Measurements from ENCODE around the gene GNAQ.

The GNAQ gene

GRCh38 chr9:78044886-78045285 lies 13.3 kb upstream of the GNAQ start:
- H3K9me3 Mint-ChIP-seq: no peaks in the 10 kb centered on the region
- H3K4me3 Mint-ChIP-seq: no peak overlapping the region
- peaks cover 31 to 52% of the 10 kb centered on the region in 2 donors for H3K27me3 Mint-ChIP-seq
- peaks cover 0 to 4% of the 10 kb centered on the region in 2 donors for H3K4me1 Mint-ChIP-seq (ENCODE audit: low read depth in 2 of 2)
- H3K27ac Mint-ChIP-seq: no peak overlapping the region
- ATAC-seq (replicated peaks): no peak
- DNase-seq: no peak
- peaks cover 2% of the 10 kb centered on the region for H3K36me3 Mint-ChIP-seq (ENCODE audit: insufficient read depth)

DNA sequence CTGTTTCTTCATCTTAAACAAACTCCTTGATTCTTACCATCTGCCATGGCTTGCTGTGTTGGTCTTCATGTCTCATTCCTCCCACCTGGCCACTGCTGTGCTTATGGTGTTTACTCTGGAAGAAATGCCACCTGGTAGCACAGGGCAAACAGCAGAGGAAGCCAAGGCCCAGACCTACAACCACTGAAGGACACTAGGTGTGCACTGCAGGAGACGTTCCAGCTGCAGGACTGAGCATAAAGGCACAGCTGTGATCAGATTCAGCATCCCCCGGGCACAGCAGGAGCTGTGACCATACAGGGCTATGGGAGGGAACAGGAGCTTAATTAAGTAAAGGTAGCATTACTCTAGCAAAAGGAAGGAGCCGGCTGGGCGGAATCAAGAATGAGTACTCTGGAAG lies 12.6 kb upstream of the GNAQ start:
- peaks cover 31 to 53% of the 10 kb centered on the region in 2 donors for H3K27me3 Mint-ChIP-seq
- peaks cover 2% of the 10 kb centered on the region for H3K36me3 Mint-ChIP-seq (ENCODE audit: insufficient read depth)
- H3K9me3 Mint-ChIP-seq: no peaks in the 10 kb centered on the region
- peaks cover 0 to 4% of the 10 kb centered on the region in 2 donors for H3K4me1 Mint-ChIP-seq (ENCODE audit: low read depth in 2 of 2)
- H3K4me3 Mint-ChIP-seq: no peak overlapping the region
- no peak overlapping the region for H3K27ac Mint-ChIP-seq
- no peak for DNase-seq
- no peak for ATAC-seq (replicated peaks)

DNA sequence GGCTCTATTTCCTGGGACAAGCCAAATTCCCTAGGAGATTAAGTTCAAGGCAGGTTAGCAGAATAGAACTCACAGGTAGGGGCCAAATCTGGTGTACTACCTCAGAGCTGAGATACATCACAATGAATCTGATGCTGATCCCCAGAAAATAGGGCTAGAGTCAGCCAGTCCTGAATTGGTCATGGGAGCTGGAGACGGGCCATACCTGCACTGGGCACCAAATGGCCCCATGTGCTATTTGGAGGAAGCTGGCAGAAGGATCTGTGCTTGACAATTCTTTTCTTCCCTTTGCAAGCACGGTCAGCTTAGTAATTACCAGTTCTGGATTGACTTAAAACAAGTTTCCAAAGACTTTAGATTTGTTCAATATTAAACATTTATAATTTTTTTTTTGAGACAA lies 10.4 kb upstream of the GNAQ start:
- Mint-ChIP-seq H3K27me3 (peaks cover 31 to 47% of the 10 kb centered on the region in 2 donors), H3K4me1 (ENCODE audit: low read depth in 2 of 2) (peaks cover 0 to 4% of the 10 kb centered on the region in 2 donors), H3K4me3 (no peak overlapping the region), H3K27ac (no peak overlapping the region), H3K9me3 (no peaks in the 10 kb centered on the region), H3K36me3 (ENCODE audit: insufficient read depth) (peaks cover 2% of the 10 kb centered on the region)
- DNase-seq (no peak), ATAC-seq (replicated peaks) (no peak)

- H3K27me3 Mint-ChIP-seq: peaks cover 31 to 53% of the 10 kb centered on the region in 2 donors
- ATAC-seq (replicated peaks) (no peak), DNase-seq (no peak)
- H3K4me3 Mint-ChIP-seq: no peak overlapping the region
- H3K9me3 Mint-ChIP-seq: no peaks in the 10 kb centered on the region
- H3K4me1 Mint-ChIP-seq (ENCODE audit: low read depth in 2 of 2): peaks cover 0 to 4% of the 10 kb centered on the region in 2 donors
- peaks cover 2% of the 10 kb centered on the region for H3K36me3 Mint-ChIP-seq (ENCODE audit: insufficient read depth)
- no peak overlapping the region for H3K27ac Mint-ChIP-seq
Observed at GRCh38 chr9:78040726-78041125, 9.1 kb upstream of the GNAQ start.

DNA sequence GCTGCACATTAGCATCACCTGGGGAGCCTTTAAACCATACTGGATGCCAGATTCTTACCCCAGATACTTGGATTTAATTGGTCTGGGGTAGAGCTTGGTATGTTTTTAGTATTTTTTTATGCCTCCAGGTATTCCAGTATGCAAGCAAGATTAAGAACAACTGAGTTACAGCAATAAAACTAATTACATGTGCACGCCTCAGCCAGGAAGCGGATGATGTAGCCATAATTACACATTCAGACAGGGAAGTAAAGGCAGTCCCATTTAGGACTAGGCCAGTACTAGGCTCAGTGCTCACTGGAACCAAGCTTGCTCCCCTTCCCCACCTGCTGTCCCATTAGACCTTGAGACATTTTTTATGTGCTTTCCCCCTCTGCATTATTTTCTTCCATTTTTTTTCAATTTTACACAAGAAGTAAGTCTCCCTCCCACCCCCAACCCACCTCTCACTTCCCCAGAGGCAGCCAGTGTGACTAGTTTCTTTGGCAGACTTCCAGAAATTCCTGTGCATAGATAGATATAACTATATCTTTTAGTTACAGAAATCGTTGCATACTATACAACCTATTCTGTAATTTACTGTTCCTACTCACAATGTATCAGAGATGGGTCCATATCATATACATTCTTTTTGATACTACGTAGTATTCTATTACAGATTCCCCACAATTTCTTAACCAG lies 7.1 kb upstream of the GNAQ start:
- H3K4me1 Mint-ChIP-seq (ENCODE audit: low read depth in 2 of 2): peaks cover 6 to 7% of the 10 kb centered on the region in 2 donors
- no peak overlapping the region for H3K4me3 Mint-ChIP-seq
- H3K36me3 Mint-ChIP-seq (ENCODE audit: insufficient read depth): no peaks in the 10 kb centered on the region
- no peaks in the 10 kb centered on the region for H3K9me3 Mint-ChIP-seq
- DNase-seq (no peak), ATAC-seq (replicated peaks) (no peak)
- peaks cover 21 to 55% of the 10 kb centered on the region in 2 donors for H3K27me3 Mint-ChIP-seq
- no peak overlapping the region for H3K27ac Mint-ChIP-seq

DNA sequence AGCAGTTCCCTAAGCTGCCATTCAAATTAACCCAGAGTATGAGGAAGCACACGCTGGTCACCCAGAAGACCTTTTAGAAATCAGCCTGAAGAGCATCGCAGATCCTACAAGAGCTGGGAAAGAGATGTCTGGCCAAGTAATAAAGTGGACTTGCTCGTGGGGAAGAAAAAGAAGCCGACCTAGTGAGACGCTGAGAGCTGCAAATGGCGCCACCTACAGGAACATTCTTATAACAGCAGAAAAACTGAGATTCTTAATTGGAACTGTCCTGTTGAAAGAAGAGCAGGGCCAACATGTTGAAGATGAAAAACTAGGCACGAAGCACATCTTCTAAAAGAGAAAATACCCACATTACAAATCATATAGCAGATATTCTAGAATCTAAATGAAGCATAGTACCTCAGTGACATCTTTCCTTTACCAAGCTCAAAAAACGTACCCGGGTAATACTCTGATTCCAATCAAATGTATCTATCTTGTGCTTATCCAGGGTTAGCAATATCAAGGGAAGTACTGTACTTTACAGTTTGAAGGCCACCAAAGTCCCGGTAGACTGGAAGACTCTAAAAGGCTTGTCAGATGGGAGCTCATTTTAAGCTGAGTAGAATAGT lies 3.9 kb upstream of the GNAQ start:
- H3K4me3 Mint-ChIP-seq: peak overlapping the region in 1 of 2 donors; percentile 14
- peaks cover 7 to 50% of the 10 kb centered on the region in 2 donors for H3K27me3 Mint-ChIP-seq
- H3K36me3 Mint-ChIP-seq (ENCODE audit: insufficient read depth): peaks cover 10% of the 10 kb centered on the region
- peak; percentile 16 for ATAC-seq (replicated peaks)
- H3K9me3 Mint-ChIP-seq: no peaks in the 10 kb centered on the region
- peak; percentile 35 to 46 (median 46) for DNase-seq
- no peak overlapping the region for H3K27ac Mint-ChIP-seq
- H3K4me1 Mint-ChIP-seq (ENCODE audit: low read depth in 2 of 2): peaks cover 16 to 17% of the 10 kb centered on the region in 2 donors

DNA sequence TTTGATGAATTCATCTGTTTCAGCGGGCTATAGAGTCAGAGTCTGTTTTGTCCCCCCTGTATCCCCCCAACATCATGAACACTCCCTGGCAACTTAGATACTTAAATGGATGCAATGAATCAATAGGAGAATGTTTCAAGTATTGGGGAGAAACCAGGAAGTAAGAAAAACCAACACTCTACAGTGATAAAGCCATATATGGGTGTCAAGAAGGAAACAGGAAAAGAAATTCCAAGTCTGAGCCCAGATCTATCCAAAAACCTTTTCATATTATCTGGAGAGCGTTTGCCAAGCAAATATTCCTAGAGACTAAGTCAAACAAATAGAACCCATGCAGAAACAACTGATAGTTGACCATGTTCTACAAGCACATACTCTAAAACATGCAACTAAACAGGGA lies 2.3 kb upstream of the GNAQ start:
- DNase-seq (no peak), ATAC-seq (replicated peaks) (no peak)
- H3K36me3 Mint-ChIP-seq (ENCODE audit: insufficient read depth): peaks cover 19% of the 10 kb centered on the region
- H3K27ac Mint-ChIP-seq: no peak overlapping the region
- peaks cover 29% of the 10 kb centered on the region in 2 donors for H3K4me1 Mint-ChIP-seq (ENCODE audit: low read depth in 2 of 2)
- H3K9me3 Mint-ChIP-seq: no peaks in the 10 kb centered on the region
- peaks cover 16 to 52% of the 10 kb centered on the region in 2 donors for H3K27me3 Mint-ChIP-seq
- H3K4me3 Mint-ChIP-seq: peak overlapping the region in 1 of 2 donors; percentile 79

GRCh38 chr9:78032730-78033457 lies 1.3 kb upstream of the GNAQ start:
- Mint-ChIP-seq H3K27me3 (peaks cover 16 to 51% of the 10 kb centered on the region in 2 donors), H3K4me3 (peak overlapping the region; percentile 79 to 86), H3K36me3 (ENCODE audit: insufficient read depth) (peaks cover 19% of the 10 kb centered on the region), H3K9me3 (no peaks in the 10 kb centered on the region), H3K27ac (peak overlapping the region in 1 of 2 donors; percentile 49), H3K4me1 (ENCODE audit: low read depth in 2 of 2) (peaks cover 29 to 34% of the 10 kb centered on the region in 2 donors)
- DNase-seq: no peak
- ATAC-seq (replicated peaks): no peak

- Mint-ChIP-seq H3K27ac (peak overlapping the region in 1 of 2 donors; percentile 49), H3K4me1 (ENCODE audit: low read depth in 2 of 2) (peaks cover 29 to 34% of the 10 kb centered on the region in 2 donors), H3K4me3 (peak overlapping the region; percentile 80 to 86), H3K36me3 (ENCODE audit: insufficient read depth) (peaks cover 19% of the 10 kb centered on the region), H3K9me3 (no peaks in the 10 kb centered on the region), H3K27me3 (peaks cover 16 to 51% of the 10 kb centered on the region in 2 donors)
- peak; percentile 24 to 46 (median 42) for DNase-seq
- peak; percentile 51 for ATAC-seq (replicated peaks)
Observed at GRCh38 chr9:78031893-78032729, 500 bp upstream of the GNAQ start.

- H3K27ac Mint-ChIP-seq: peak overlapping the region; percentile 25 to 90
- ATAC-seq (replicated peaks): peak; percentile 36
- H3K27me3 Mint-ChIP-seq: peaks cover 16 to 47% of the 10 kb centered on the region in 2 donors
- peaks cover 29 to 34% of the 10 kb centered on the region in 2 donors for H3K4me1 Mint-ChIP-seq (ENCODE audit: low read depth in 2 of 2)
- peak overlapping the region; percentile 81 to 86 for H3K4me3 Mint-ChIP-seq
- H3K9me3 Mint-ChIP-seq: no peaks in the 10 kb centered on the region
- peak; percentile 24 to 44 (median 38) for DNase-seq
- peaks cover 19% of the 10 kb centered on the region for H3K36me3 Mint-ChIP-seq (ENCODE audit: insufficient read depth)
Observed at GRCh38 chr9:78030553-78031443, 813 bp downstream of the GNAQ start.

GRCh38 chr9:78030296-78030552 lies 1.4 kb downstream of the GNAQ start:
- ATAC-seq (replicated peaks): no peak
- Mint-ChIP-seq H3K27me3 (peaks cover 16 to 47% of the 10 kb centered on the region in 2 donors), H3K9me3 (no peaks in the 10 kb centered on the region), H3K4me3 (peak overlapping the region; percentile 81 to 86), H3K36me3 (ENCODE audit: insufficient read depth) (peaks cover 19% of the 10 kb centered on the region), H3K4me1 (ENCODE audit: low read depth in 2 of 2) (peaks cover 26 to 31% of the 10 kb centered on the region in 2 donors), H3K27ac (peak overlapping the region; percentile 25 to 90)
- peak in 2 of 3 experiments; percentile 2 to 10 for DNase-seq

DNA sequence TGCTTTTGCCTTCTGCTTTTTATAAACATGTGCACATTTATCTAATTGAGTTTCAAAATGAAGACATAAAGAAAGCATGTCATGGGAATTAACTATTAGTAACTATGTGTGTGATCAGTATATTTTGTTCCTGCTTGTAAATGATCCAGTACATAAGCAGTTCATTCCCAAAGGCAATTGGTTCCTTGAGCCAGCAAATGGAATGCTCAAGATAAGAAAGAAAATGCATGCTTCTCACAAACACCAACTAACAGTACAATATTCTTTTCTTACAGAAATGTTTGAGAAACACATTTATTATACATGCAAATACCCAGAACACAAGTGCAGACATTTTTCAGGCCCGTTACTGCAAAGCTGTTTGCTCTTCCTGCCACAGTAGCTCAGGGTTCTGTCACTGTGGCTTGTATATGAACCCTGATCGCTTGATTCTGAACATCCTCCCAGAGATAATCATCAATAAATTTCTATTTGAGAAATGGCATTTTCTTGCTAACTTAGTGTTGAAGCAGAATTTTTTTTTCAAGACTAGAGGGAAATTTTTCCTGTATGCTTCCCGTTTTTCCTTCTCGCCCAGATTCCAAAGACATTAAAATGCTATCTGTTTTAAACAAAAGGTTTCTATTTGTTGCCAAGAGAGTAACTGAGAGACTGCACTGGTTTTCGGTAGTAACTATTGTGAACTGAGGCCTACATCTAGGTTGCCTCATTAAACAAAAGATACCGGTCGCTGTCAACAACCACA lies 1.9 kb downstream of the GNAQ start:
- ATAC-seq (replicated peaks) (peak; percentile 22), DNase-seq (no peak)
- Mint-ChIP-seq H3K36me3 (ENCODE audit: insufficient read depth) (peaks cover 19% of the 10 kb centered on the region), H3K27ac (peak overlapping the region in 1 of 2 donors; percentile 90), H3K27me3 (peaks cover 16 to 46% of the 10 kb centered on the region in 2 donors), H3K9me3 (no peaks in the 10 kb centered on the region), H3K4me3 (peak overlapping the region; percentile 81 to 86), H3K4me1 (ENCODE audit: low read depth in 2 of 2) (peaks cover 22 to 27% of the 10 kb centered on the region in 2 donors)

Measured in effector memory CD8-positive, alpha-beta T cell (primary cell).